DMS53 treated with DMSO at 0.1 percent for 48 hours (cell line): ENCODE results near the gene TMEM255B.

Source experiments
- DNase-seq: peaks from one replicate; lab custom pipeline; 2025; ENCODE audit not compliant: unreplicated experiment; lab: John Stamatoyannopoulos, UW

TMEM255B gene

GRCh38 chr13:113802090-113802531 is 43.1 kb downstream of the TMEM255B start:
- DNase-seq, result no peak

- no peak for DNase-seq
These were observed 43.7 kb downstream of the TMEM255B start for GRCh38 chr13:113802761-113803160.

GRCh38 chr13:113803409-113804016 is 44.5 kb downstream of the TMEM255B start:
- DNase-seq, result no peak

GRCh38 chr13:113804017-113804702 is 45.1 kb downstream of the TMEM255B start:
- no peak for DNase-seq

- no peak for DNase-seq
These were observed 45.8 kb downstream of the TMEM255B start for GRCh38 chr13:113804703-113805430.

- no peak for DNase-seq
These were observed 46.5 kb downstream of the TMEM255B start for GRCh38 chr13:113805431-113806103.

GRCh38 chr13:113806104-113806471 is 47.1 kb downstream of the TMEM255B start:
- no peak for DNase-seq

- no peak for DNase-seq
These were observed 47.5 kb downstream of the TMEM255B start for GRCh38 chr13:113806526-113806925.

- no peak for DNase-seq
These were observed 49.2 kb downstream of the TMEM255B start for GRCh38 chr13:113808058-113808834.

- no peak for DNase-seq
These were observed 50.9 kb downstream of the TMEM255B start for GRCh38 chr13:113809934-113810333.

GRCh38 chr13:113810640-113811039 is 51.6 kb downstream of the TMEM255B start:
- no peak for DNase-seq

GRCh38 chr13:113811081-113811928 is 52.3 kb downstream of the TMEM255B start:
- no peak for DNase-seq

GRCh38 chr13:113812178-113813040 is 53.4 kb downstream of the TMEM255B start:
- DNase-seq, result no peak

GRCh38 chr13:113813070-113813748 is 54.2 kb downstream of the TMEM255B start:
- DNase-seq, result no peak

- no peak for DNase-seq
These were observed 54.9 kb downstream of the TMEM255B start for GRCh38 chr13:113813749-113814434.

GRCh38 chr13:113814435-113814821 is 55.4 kb downstream of the TMEM255B start:
- DNase-seq, result no peak

- DNase-seq, result no peak
These were observed 56.4 kb downstream of the TMEM255B start for GRCh38 chr13:113815151-113816058.
